Muscle of leg (tissue), 11 donors: ENCODE results near the gene TSACC. TPM values are rescaled to one million over a fixed set of nuclear protein-coding genes. Genes with fewer than 3 reads are reported as not detected.
"Not testable (repeated sequence)": the region's sequence is repeated elsewhere in the genome, so short reads cannot be mapped to it uniquely, and the experiment has no call there.

Source experiments
- DNase-seq: peaks from one replicate; pipeline ENCODE4 v3.0.0; 2013
- H3K27ac ChIP-seq: one replicate; pipeline ENCODE4 v1.5.1; 2013; ENCODE audit warnings: mild to moderate bottlenecking, low read length, control low read depth
- H3K27me3 ChIP-seq: one replicate; pipeline ENCODE4 v1.6.1; 2013; ENCODE audit warnings: low read length; ENCODE audit not compliant: control insufficient read depth, insufficient read depth
- H3K36me3 ChIP-seq: one replicate; pipeline ENCODE4 v1.6.1; 2013; ENCODE audit warnings: low read length; ENCODE audit not compliant: control insufficient read depth, insufficient read depth
- H3K4me1 ChIP-seq: one replicate; pipeline ENCODE4 v1.6.1; 2013; ENCODE audit warnings: low read length; ENCODE audit not compliant: control insufficient read depth, insufficient read depth
- H3K4me3 ChIP-seq: one replicate; pipeline ENCODE4 v1.5.1; 2013; ENCODE audit warnings: low read length, control low read depth
- H3K9me3 ChIP-seq: replicated peaks from 2 replicates; pipeline ENCODE4 v1.6.1; 2013; ENCODE audit warnings: low read depth, low read length; ENCODE audit not compliant: control insufficient read depth
- WGBS: methylation state at CpG from one replicate; pipeline ENCODE4 v1.1.5; 2013; ENCODE audit warnings: missing lambda C conversion rate; ENCODE audit not compliant: insufficient coverage; 5-methylcytosine and 5-hydroxymethylcytosine counted together
- polyA plus RNA-seq, 8 donors: library from polyadenylated mRNA; unstranded; fragments of 120-200 nt; gene quantifications; one replicate each; pipeline versions ENCODE4 v1.2.1 to v1.2.3, GENCODE V29; 2013; ENCODE audit warnings: inconsistent platforms in 1 of 8, low replicate concordance in 1 of 8; ENCODE audit not compliant: insufficient read length in 8 of 8, insufficient read depth in 1 of 8
- total RNA-seq: library from RNA; stranded (reverse); fragments of 120-200 nt; gene quantifications from one replicate; pipeline ENCODE4 v1.2.4, GENCODE V29; 2013

TSACC gene
- total and polyA plus RNA-seq, 9 donors = 0.20 to 1.5 (median 0.53) TPM

GRCh38 chr1:156308078-156308477 lies 30.2 kb upstream of the TSACC start:
- DNase-seq = no peak
- Histone ChIP-seq H3K27me3 (no peaks in the 10 kb centered on the region), H3K4me1 (no peaks in the 10 kb centered on the region), H3K4me3 (no peak overlapping the region), H3K27ac (no peak overlapping the region), H3K9me3 (no peaks in the 10 kb centered on the region), H3K36me3 (peaks cover 56% of the 10 kb centered on the region)

- Histone ChIP-seq H3K36me3 (peaks cover 70% of the 10 kb centered on the region), H3K4me3 (no peak overlapping the region), H3K27ac (no peak overlapping the region), H3K9me3 (no peaks in the 10 kb centered on the region), H3K4me1 (no peaks in the 10 kb centered on the region), H3K27me3 (no peaks in the 10 kb centered on the region)
- 92% methylated on average over 6 of the region's 6 CpGs for WGBS
- DNase-seq = no peak
Observed at GRCh38 chr1:156310962-156311361, 27.4 kb upstream of the TSACC start.

GRCh38 chr1:156316909-156317308 lies 21.4 kb upstream of the TSACC start:
- no peaks in the 10 kb centered on the region for H3K27me3 ChIP-seq
- DNase-seq = no peak
- peaks cover 84% of the 10 kb centered on the region for H3K36me3 ChIP-seq
- WGBS = 92% methylated on average over 2 of the region's 7 CpGs
- H3K4me3 ChIP-seq = no peak overlapping the region
- H3K4me1 ChIP-seq = no peaks in the 10 kb centered on the region
- no peak overlapping the region for H3K27ac ChIP-seq
- H3K9me3 ChIP-seq = no peaks in the 10 kb centered on the region

GRCh38 chr1:156319664-156320063 lies 18.7 kb upstream of the TSACC start:
- H3K4me1 ChIP-seq = no peaks in the 10 kb centered on the region
- WGBS = no CpG with 5 or more reads among the region's 1 CpG
- H3K36me3 ChIP-seq = peaks cover 82% of the 10 kb centered on the region
- no peak overlapping the region for H3K4me3 ChIP-seq
- H3K9me3 ChIP-seq = no peaks in the 10 kb centered on the region
- peak; percentile 21 for DNase-seq
- H3K27ac ChIP-seq = no peak overlapping the region
- H3K27me3 ChIP-seq = no peaks in the 10 kb centered on the region

GRCh38 chr1:156320560-156320959 lies 17.8 kb upstream of the TSACC start:
- DNase-seq = no peak
- 100% methylated on average over 1 of the region's 3 CpGs for WGBS

GRCh38 chr1:156323179-156323578 lies 15.1 kb upstream of the TSACC start:
- H3K27me3 ChIP-seq, H3K4me3 ChIP-seq, H3K27ac ChIP-seq, H3K9me3 ChIP-seq, H3K4me1 ChIP-seq, DNase-seq: not testable (repeated sequence)
- peaks cover 64% of the 10 kb centered on the region for H3K36me3 ChIP-seq
- 96% methylated on average over 3 of the region's 9 CpGs for WGBS

More at GRCh38 chr1:156320560-156320959, 17.8 kb upstream of the TSACC start:
- no peaks in the 10 kb centered on the region for H3K27me3 ChIP-seq
- H3K4me1 ChIP-seq = no peaks in the 10 kb centered on the region
- H3K36me3 ChIP-seq = peaks cover 82% of the 10 kb centered on the region
- H3K9me3 ChIP-seq = no peaks in the 10 kb centered on the region
- no peak overlapping the region for H3K4me3 ChIP-seq
- no peak overlapping the region for H3K27ac ChIP-seq

- H3K27ac ChIP-seq = no peak overlapping the region
- H3K4me3 ChIP-seq = no peak overlapping the region
- H3K4me1 ChIP-seq = peaks cover 10% of the 10 kb centered on the region
- no peaks in the 10 kb centered on the region for H3K9me3 ChIP-seq
- DNase-seq = no peak
- H3K27me3 ChIP-seq = no peaks in the 10 kb centered on the region
- H3K36me3 ChIP-seq = peaks cover 34% of the 10 kb centered on the region
- 100% methylated on average over 1 of the region's 4 CpGs for WGBS
Observed at GRCh38 chr1:156336242-156336641, 2.1 kb upstream of the TSACC start.

- peak overlapping the region; percentile 85 for H3K27ac ChIP-seq
- H3K36me3 ChIP-seq = peaks cover 26% of the 10 kb centered on the region
- WGBS = 42% methylated on average over 19 of the region's 34 CpGs
- H3K9me3 ChIP-seq = no peaks in the 10 kb centered on the region
- peak overlapping the region; percentile 84 for H3K4me3 ChIP-seq
- DNase-seq = peak; percentile 11
- peaks cover 10% of the 10 kb centered on the region for H3K4me1 ChIP-seq
- H3K27me3 ChIP-seq = no peaks in the 10 kb centered on the region
Observed at GRCh38 chr1:156337052-156337887, 1.1 kb upstream of the TSACC start.

GRCh38 chr1:156337888-156338179 lies 492 bp upstream of the TSACC start:
- under 1% methylated on average over 14 of the region's 14 CpGs for WGBS
- Histone ChIP-seq H3K36me3 (peaks cover 22% of the 10 kb centered on the region), H3K4me1 (peaks cover 10% of the 10 kb centered on the region), H3K27ac (peak overlapping the region; percentile 85), H3K27me3 (no peaks in the 10 kb centered on the region), H3K4me3 (peak overlapping the region; percentile 84), H3K9me3 (no peaks in the 10 kb centered on the region)
- DNase-seq = no peak

GRCh38 chr1:156342166-156342955 lies 4.0 kb downstream of the TSACC start:
- no CpG with 5 or more reads among the region's 1 CpG for WGBS
- Histone ChIP-seq H3K4me1 (peaks cover 3% of the 10 kb centered on the region), H3K36me3 (no peaks in the 10 kb centered on the region), H3K4me3 (no peak overlapping the region), H3K27me3 (peaks cover under 1% of the 10 kb centered on the region), H3K9me3 (no peaks in the 10 kb centered on the region), H3K27ac (no peak overlapping the region)
- DNase-seq = no peak
